Left lobe of liver (tissue), 2 donors: ENCODE results near the gene NPHP3. TPM values are rescaled to one million over a fixed set of nuclear protein-coding genes. Genes with fewer than 3 reads are reported as not detected.
"Not testable (repeated sequence)": the region's sequence is repeated elsewhere in the genome, so short reads cannot be mapped to it uniquely, and the experiment has no call there.

Experiments used
- ATAC-seq: fragments of 200-7000 bp; cut with Tn5 transposase; one replicate; pipeline ENCODE4 v1.9.1; 2020; ENCODE audit warnings: mild to moderate bottlenecking, moderate library complexity
- DNase-seq: peaks from one replicate; pipeline ENCODE4 v3.0.0-alpha.2; 2020; ENCODE audit warnings: low spot score
- total RNA-seq: library from RNA; stranded (reverse); gene quantifications from one replicate; pipeline ENCODE4 v1.2.1, GENCODE V29; 2021
- donor health status: DM: no; HTN: no; CAD: no; lungs with moderate emphysema.
- donor health status: DM: no; HTN: yes; CAD: no.

NPHP3 gene
- total RNA-seq, 1 donor from 2014 or later = 10.1 TPM

- ATAC-seq = peak; percentile 41
Observed at GRCh38 chr3:132652640-132653270, 69.5 kb downstream of the NPHP3 start.

GRCh38 chr3:132650153-132650552 is 72.1 kb downstream of the NPHP3 start:
- no peak for ATAC-seq

More at GRCh38 chr3:132652640-132653270, 69.5 kb downstream of the NPHP3 start:
- DNase-seq = no peak

GRCh38 chr3:132645058-132645457 is 77.2 kb downstream of the NPHP3 start:
- ATAC-seq (peak; percentile 35), DNase-seq (no peak)

More at GRCh38 chr3:132650153-132650552, 72.1 kb downstream of the NPHP3 start:
- no peak for DNase-seq

GRCh38 chr3:132643366-132643765 is 78.8 kb downstream of the NPHP3 start:
- DNase-seq (no peak), ATAC-seq (peak; percentile 42)

- no peak for ATAC-seq
- no peak for DNase-seq
Observed at GRCh38 chr3:132642539-132642847, 79.7 kb downstream of the NPHP3 start.

- DNase-seq (no peak), ATAC-seq (peak; percentile 74)
Observed at GRCh38 chr3:132641837-132642538, 80.2 kb downstream of the NPHP3 start.

GRCh38 chr3:132641427-132641826 is 80.8 kb downstream of the NPHP3 start:
- ATAC-seq, DNase-seq: not testable (repeated sequence)

GRCh38 chr3:132638706-132639105 is 83.5 kb downstream of the NPHP3 start:
- no peak for ATAC-seq
- no peak for DNase-seq

- ATAC-seq (no peak), DNase-seq (no peak)
Observed at GRCh38 chr3:132637590-132637989, 84.6 kb downstream of the NPHP3 start.

GRCh38 chr3:132635052-132635451 is 87.2 kb downstream of the NPHP3 start:
- DNase-seq (no peak), ATAC-seq (no peak)

Other genes starting within 250 kb of the NPHP3 start
- gene ACKR4, start 125.1 kb downstream of the NPHP3 start, total RNA-seq = not detected
- 104 TPM for gene ACAD11, start 62.6 kb downstream of the NPHP3 start, total RNA-seq
- gene UBA5, start 62.1 kb downstream of the NPHP3 start, total RNA-seq = 28.4 TPM